Loucy (cell line): Measurements from ENCODE around the gene ADAMTS6.

Experiments
- H2AFZ ChIP-seq: fragments of 200-600 bp; sonication (generic); 2 replicates; pipeline ENCODE4 v1.6.0; 2016; ENCODE audit warnings: antibody characterized with exemption, mild to moderate bottlenecking, low read length, moderate library complexity
- H3F3A ChIP-seq: fragments of 200-600 bp; 2 replicates; pipeline ENCODE4 v1.6.0; 2016; ENCODE audit warnings: antibody characterized with exemption, low read depth, mild to moderate bottlenecking
- H3K27me3 ChIP-seq: fragments of 200-600 bp; sonication (generic); 2 replicates; pipeline ENCODE4 v1.6.1; 2014; ENCODE audit warnings: low read length, mild to moderate bottlenecking; ENCODE audit not compliant: insufficient read depth, poor library complexity, severe bottlenecking
- H3K36me3 ChIP-seq: fragments of 200-600 bp; sonication (generic); 2 replicates; pipeline ENCODE4 v1.6.1; 2016; ENCODE audit warnings: low read length; ENCODE audit not compliant: insufficient read depth
- H3K4me1 ChIP-seq: fragments of 200-600 bp; sonication (generic); 2 replicates; pipeline ENCODE4 v1.5.1; 2014; ENCODE audit warnings: low read length, mild to moderate bottlenecking; ENCODE audit not compliant: insufficient read depth, poor library complexity, severe bottlenecking
- H3K4me2 ChIP-seq: fragments of 200-600 bp; sonication (generic); 2 replicates; pipeline ENCODE4 v1.6.0; 2014; ENCODE audit warnings: antibody characterized with exemption, low read length, low read depth, mild to moderate bottlenecking; ENCODE audit not compliant: poor library complexity, severe bottlenecking
- H3K4me3 ChIP-seq: fragments of 200-600 bp; sonication (generic); 2 replicates; pipeline ENCODE4 v1.5.1; 2014; ENCODE audit warnings: low read length, mild to moderate bottlenecking, mixed read lengths; ENCODE audit not compliant: poor library complexity, severe bottlenecking
- H3K79me2 ChIP-seq: fragments of 200-600 bp; sonication (generic); 2 replicates; pipeline ENCODE4 v1.6.1; 2014; ENCODE audit warnings: low read length; ENCODE audit not compliant: insufficient read depth
- H3K9ac ChIP-seq: fragments of 200-600 bp; sonication (generic); 2 replicates; pipeline ENCODE4 v1.6.0; 2014; ENCODE audit warnings: mild to moderate bottlenecking, low read depth, low read length, moderate library complexity; ENCODE audit not compliant: poor library complexity, severe bottlenecking
- H3K9me2 ChIP-seq: fragments of 200-600 bp; sonication (generic); replicated peaks from 2 replicates; pipeline ENCODE4 v1.6.1; 2016; ENCODE audit warnings: low read depth, low read length, mixed read lengths
- H3K9me3 ChIP-seq: fragments of 200-600 bp; sonication (generic); 2 replicates; pipeline ENCODE4 v1.6.1; 2014; ENCODE audit warnings: mild to moderate bottlenecking, antibody characterized with exemption, low read length, low read depth; ENCODE audit not compliant: insufficient read depth
- H4K20me1 ChIP-seq: fragments of 200-600 bp; sonication (generic); 2 replicates; pipeline ENCODE4 v1.6.0; 2014; ENCODE audit warnings: antibody characterized with exemption, low read length, mild to moderate bottlenecking; ENCODE audit not compliant: insufficient read depth, poor library complexity, severe bottlenecking
- CTCF ChIP-seq: fragments of 200-600 bp; sonication (generic); conservative IDR thresholded peaks from 2 replicates; pipeline ENCODE4 v1.5.1; 2014; ENCODE audit warnings: mild to moderate bottlenecking, antibody characterized with exemption, low read length
- EZH2phosphoT487 ChIP-seq: fragments of 200-600 bp; IDR thresholded peaks from 2 replicates; pipeline ENCODE4 v1.6.1; 2018; ENCODE audit warnings: antibody characterized with exemption, mild to moderate bottlenecking, moderate library complexity, borderline replicate concordance

Gene ADAMTS6

GRCh38 chr5:65152131-65152530, 329.6 kb downstream of the ADAMTS6 start:
- Histone ChIP-seq H2AFZ (no peak overlapping the region), H3K79me2 (no peaks in the 10 kb centered on the region), H3K9ac (no peak overlapping the region), H3K4me2 (no peak overlapping the region), H3K9me2 (no peaks in the 10 kb centered on the region), H3K4me3 (no peak overlapping the region), H3K9me3 (no peaks in the 10 kb centered on the region), H3K36me3 (no peaks in the 10 kb centered on the region), H3F3A (no peaks in the 10 kb centered on the region), H3K27me3 (no peaks in the 10 kb centered on the region), H4K20me1 (no peaks in the 10 kb centered on the region), H3K4me1 (no peaks in the 10 kb centered on the region)
- TF ChIP-seq EZH2phosphoT487: no peak
- no peak for TF ChIP-seq CTCF

- H3K27me3 ChIP-seq: no peaks in the 10 kb centered on the region
- no peaks in the 10 kb centered on the region for H3K4me1 ChIP-seq
- no peaks in the 10 kb centered on the region for H3F3A ChIP-seq
- H3K9ac ChIP-seq: no peak overlapping the region
- H3K9me3 ChIP-seq: no peaks in the 10 kb centered on the region
- H3K9me2 ChIP-seq: no peaks in the 10 kb centered on the region
- H4K20me1 ChIP-seq: no peaks in the 10 kb centered on the region
- no peak overlapping the region for H2AFZ ChIP-seq
- no peak overlapping the region for H3K4me2 ChIP-seq
- no peaks in the 10 kb centered on the region for H3K79me2 ChIP-seq
- no peaks in the 10 kb centered on the region for H3K36me3 ChIP-seq
- no peak overlapping the region for H3K4me3 ChIP-seq
- no peak for TF ChIP-seq CTCF
- no peak for TF ChIP-seq EZH2phosphoT487
Measured at GRCh38 chr5:65151614-65152013, 330.1 kb downstream of the ADAMTS6 start.

- Histone ChIP-seq H3K36me3 (no peaks in the 10 kb centered on the region), H3K4me2 (no peak overlapping the region), H3K4me1 (no peaks in the 10 kb centered on the region), H2AFZ (no peak overlapping the region), H3K4me3 (no peak overlapping the region), H3K27me3 (no peaks in the 10 kb centered on the region), H3K79me2 (no peaks in the 10 kb centered on the region), H3K9ac (no peak overlapping the region), H4K20me1 (no peaks in the 10 kb centered on the region), H3F3A (no peaks in the 10 kb centered on the region), H3K9me3 (no peaks in the 10 kb centered on the region), H3K9me2 (no peaks in the 10 kb centered on the region)
- TF ChIP-seq CTCF: no peak
- TF ChIP-seq EZH2phosphoT487: no peak
Measured at GRCh38 chr5:65150599-65151304, 331.0 kb downstream of the ADAMTS6 start.
